Activated CD4-positive, alpha-beta T cell treated with anti-CD3 and anti-CD28 coated beads, Interleukin-2, amount 10 ng/mL, durations not matched to agents 24 days and 14 days (primary cell): ENCODE measurements around the gene PRRC2C. TPM values are rescaled to one million over a fixed set of nuclear protein-coding genes. Genes with fewer than 3 reads are reported as not detected.
"Not testable (repeated sequence)": the region's sequence is repeated elsewhere in the genome, so short reads cannot be mapped to it uniquely, and the experiment has no call there.

Source experiments
- DNase-seq: peaks from one replicate; pipeline ENCODE4 v3.0.0; 2022
- H3K27ac Mint-ChIP-seq: one replicate; pipeline ENCODE4 v1.8.0; 2022; ENCODE audit warnings: mild to moderate bottlenecking, mixed read lengths
- H3K27me3 Mint-ChIP-seq: one replicate; pipeline ENCODE4 v1.8.0; 2022; ENCODE audit warnings: mixed read lengths
- H3K36me3 Mint-ChIP-seq: one replicate; pipeline ENCODE4 v1.8.0; 2022; ENCODE audit warnings: low read depth, mild to moderate bottlenecking, mixed read lengths
- H3K4me1 Mint-ChIP-seq: one replicate; pipeline ENCODE4 v1.8.0; 2021; ENCODE audit warnings: mixed read lengths
- H3K4me3 Mint-ChIP-seq: one replicate; pipeline ENCODE4 v1.8.0; 2022; ENCODE audit warnings: mild to moderate bottlenecking, moderate library complexity, mixed read lengths
- H3K9me3 Mint-ChIP-seq: one replicate; pipeline ENCODE4 v1.8.0; 2021; ENCODE audit warnings: mixed read lengths
- intact Hi-C: fragments of 100-400 bp; cut with micrococcal nuclease; formaldehyde crosslinking; loops from one replicate; pipeline ENCODE4 v1.15.1; 2023
- total RNA-seq: library from RNA; stranded (reverse); gene quantifications from 2 replicates; pipeline ENCODE4 v1.2.3, GENCODE V29; 2022

PRRC2C gene
- total RNA-seq, 1 donor from 2014 or later = 278 TPM

GRCh38 chr1:171581766-171582165 lies 96.4 kb downstream of the PRRC2C start:
- peaks cover 28% of the 10 kb centered on the region for H3K4me1 Mint-ChIP-seq
- no peaks in the 10 kb centered on the region for H3K9me3 Mint-ChIP-seq
- peak overlapping the region; percentile 36 for H3K27ac Mint-ChIP-seq
- peaks cover 63% of the 10 kb centered on the region for H3K36me3 Mint-ChIP-seq
- intact Hi-C loops = loop anchor here (2.0 to 5.0 kb wide), 2 partner anchors 95 to 161 kb away; partner anchors contain the start of gene VAMP4
- no peak for DNase-seq
- no peak overlapping the region for H3K4me3 Mint-ChIP-seq
- no peaks in the 10 kb centered on the region for H3K27me3 Mint-ChIP-seq

- Mint-ChIP-seq H3K4me1 (peaks cover 28% of the 10 kb centered on the region), H3K36me3 (peaks cover 62% of the 10 kb centered on the region), H3K4me3 (no peak overlapping the region), H3K27ac (no peak overlapping the region), H3K9me3 (no peaks in the 10 kb centered on the region), H3K27me3 (no peaks in the 10 kb centered on the region)
- no peak for DNase-seq
- intact Hi-C loops = loop anchor here (5.0 kb wide), 1 partner anchor 160 kb away; the partner anchor contains the start of gene VAMP4
Observed at GRCh38 chr1:171582589-171582988, 97.3 kb downstream of the PRRC2C start.

- Mint-ChIP-seq H3K36me3 (peaks cover 61% of the 10 kb centered on the region), H3K27me3 (no peaks in the 10 kb centered on the region), H3K4me3 (no peak overlapping the region), H3K9me3 (no peaks in the 10 kb centered on the region), H3K27ac (peak overlapping the region; percentile 45), H3K4me1 (peaks cover 28% of the 10 kb centered on the region)
- intact Hi-C loops = loop anchor here (5.0 kb wide), 1 partner anchor 159 kb away; the partner anchor contains the start of gene VAMP4
- DNase-seq = no peak
Observed at GRCh38 chr1:171583591-171584201, 98.4 kb downstream of the PRRC2C start.

- peaks cover 35% of the 10 kb centered on the region for H3K4me1 Mint-ChIP-seq
- intact Hi-C loops = no loop called here
- H3K4me3 Mint-ChIP-seq = no peak overlapping the region
- DNase-seq = no peak
- H3K27me3 Mint-ChIP-seq = no peaks in the 10 kb centered on the region
- H3K36me3 Mint-ChIP-seq = peaks cover 63% of the 10 kb centered on the region
- peak overlapping the region; percentile 29 for H3K27ac Mint-ChIP-seq
- no peaks in the 10 kb centered on the region for H3K9me3 Mint-ChIP-seq
Observed at GRCh38 chr1:171585715-171586114, 100.4 kb downstream of the PRRC2C start.

- Mint-ChIP-seq H3K4me1 (peaks cover 21% of the 10 kb centered on the region), H3K27me3 (no peaks in the 10 kb centered on the region), H3K36me3 (peaks cover 78% of the 10 kb centered on the region), H3K9me3 (no peaks in the 10 kb centered on the region), H3K4me3 (no peak overlapping the region), H3K27ac (peak overlapping the region; percentile 15)
- DNase-seq = no peak
- intact Hi-C loops = no loop called here
Observed at GRCh38 chr1:171588230-171588629, 102.9 kb downstream of the PRRC2C start.

GRCh38 chr1:171590022-171590421 lies 104.7 kb downstream of the PRRC2C start:
- H3K27ac Mint-ChIP-seq = peak overlapping the region; percentile 62
- H3K27me3 Mint-ChIP-seq = no peaks in the 10 kb centered on the region
- H3K9me3 Mint-ChIP-seq = no peaks in the 10 kb centered on the region
- no peak for DNase-seq
- peaks cover 16% of the 10 kb centered on the region for H3K4me1 Mint-ChIP-seq
- H3K4me3 Mint-ChIP-seq = no peak overlapping the region
- intact Hi-C loops = no loop called here
- peaks cover 73% of the 10 kb centered on the region for H3K36me3 Mint-ChIP-seq

- no peak overlapping the region for H3K4me3 Mint-ChIP-seq
- peaks cover 4% of the 10 kb centered on the region for H3K4me1 Mint-ChIP-seq
- no peaks in the 10 kb centered on the region for H3K27me3 Mint-ChIP-seq
- H3K36me3 Mint-ChIP-seq = peaks cover 41% of the 10 kb centered on the region
- intact Hi-C loops = no loop called here
- no peak for DNase-seq
- H3K27ac Mint-ChIP-seq = no peak overlapping the region
- H3K9me3 Mint-ChIP-seq = no peaks in the 10 kb centered on the region
Observed at GRCh38 chr1:171595324-171595723, 110.0 kb downstream of the PRRC2C start.

- H3K4me1 Mint-ChIP-seq = peaks cover 4% of the 10 kb centered on the region
- peaks cover 34% of the 10 kb centered on the region for H3K36me3 Mint-ChIP-seq
- H3K9me3 Mint-ChIP-seq = no peaks in the 10 kb centered on the region
- no peak for DNase-seq
- intact Hi-C loops = no loop called here
- no peak overlapping the region for H3K27ac Mint-ChIP-seq
- no peak overlapping the region for H3K4me3 Mint-ChIP-seq
- H3K27me3 Mint-ChIP-seq = no peaks in the 10 kb centered on the region
Observed at GRCh38 chr1:171596119-171596518, 110.8 kb downstream of the PRRC2C start.

GRCh38 chr1:171596705-171597104 lies 111.4 kb downstream of the PRRC2C start:
- Mint-ChIP-seq H3K9me3 (no peaks in the 10 kb centered on the region), H3K27me3 (no peaks in the 10 kb centered on the region), H3K36me3 (peaks cover 28% of the 10 kb centered on the region), H3K4me1 (peaks cover 4% of the 10 kb centered on the region), H3K4me3 (no peak overlapping the region), H3K27ac (peak overlapping the region; percentile 19)
- no peak for DNase-seq
- intact Hi-C loops = no loop called here

- peaks cover 4% of the 10 kb centered on the region for H3K4me1 Mint-ChIP-seq
- H3K27me3 Mint-ChIP-seq = no peaks in the 10 kb centered on the region
- H3K36me3 Mint-ChIP-seq = peaks cover 25% of the 10 kb centered on the region
- DNase-seq = no peak
- intact Hi-C loops = no loop called here
- no peaks in the 10 kb centered on the region for H3K9me3 Mint-ChIP-seq
- H3K27ac Mint-ChIP-seq = no peak overlapping the region
- H3K4me3 Mint-ChIP-seq = no peak overlapping the region
Observed at GRCh38 chr1:171597203-171597602, 111.9 kb downstream of the PRRC2C start.

- H3K9me3 Mint-ChIP-seq, H3K27ac Mint-ChIP-seq, H3K27me3 Mint-ChIP-seq, H3K4me3 Mint-ChIP-seq, DNase-seq, H3K36me3 Mint-ChIP-seq, intact Hi-C loops, H3K4me1 Mint-ChIP-seq: not testable (repeated sequence)
Observed at GRCh38 chr1:171600310-171600709, 115.0 kb downstream of the PRRC2C start.

GRCh38 chr1:171600862-171601261 lies 115.5 kb downstream of the PRRC2C start:
- DNase-seq = no peak
- intact Hi-C loops = no loop called here
- H3K27ac Mint-ChIP-seq = no peak overlapping the region
- peaks cover 4% of the 10 kb centered on the region for H3K36me3 Mint-ChIP-seq
- H3K9me3 Mint-ChIP-seq = no peaks in the 10 kb centered on the region
- peaks cover 2% of the 10 kb centered on the region for H3K4me1 Mint-ChIP-seq
- H3K4me3 Mint-ChIP-seq = no peak overlapping the region
- H3K27me3 Mint-ChIP-seq = no peaks in the 10 kb centered on the region

- H3K27me3 Mint-ChIP-seq, DNase-seq, H3K4me3 Mint-ChIP-seq, H3K36me3 Mint-ChIP-seq, intact Hi-C loops, H3K27ac Mint-ChIP-seq, H3K9me3 Mint-ChIP-seq, H3K4me1 Mint-ChIP-seq: not testable (repeated sequence)
Observed at GRCh38 chr1:171603042-171603441, 117.7 kb downstream of the PRRC2C start.

- intact Hi-C loops = no loop called here
Observed at GRCh38 chr1:171606402-171606941, 121.1 kb downstream of the PRRC2C start.

GRCh38 chr1:171610385-171610784 lies 125.1 kb downstream of the PRRC2C start:
- no peak for DNase-seq
- Mint-ChIP-seq H3K9me3 (no peaks in the 10 kb centered on the region), H3K27ac (no peak overlapping the region), H3K36me3 (no peaks in the 10 kb centered on the region), H3K4me3 (no peak overlapping the region), H3K4me1 (no peaks in the 10 kb centered on the region), H3K27me3 (no peaks in the 10 kb centered on the region)
- intact Hi-C loops = no loop called here

More at GRCh38 chr1:171606402-171606941, 121.1 kb downstream of the PRRC2C start:
- Mint-ChIP-seq H3K27ac (no peak overlapping the region), H3K36me3 (no peaks in the 10 kb centered on the region), H3K4me3 (no peak overlapping the region), H3K4me1 (no peaks in the 10 kb centered on the region), H3K27me3 (no peaks in the 10 kb centered on the region), H3K9me3 (no peaks in the 10 kb centered on the region)
- DNase-seq = no peak
